Fibroblast of the aortic adventitia (primary cell): ENCODE results near the gene TSR2. TPM values are rescaled to one million over a fixed set of nuclear protein-coding genes. Genes with fewer than 3 reads are reported as not detected.

ENCODE experiments used
- DNase-seq: peaks from one replicate; pipeline ENCODE4 v3.0.0-alpha.2; 2010; ENCODE audit warnings: low read depth
- H3K4me3 ChIP-seq: 2 replicates; pipeline ENCODE4 v1.5.1; 2011; ENCODE audit warnings: low read depth, mild to moderate bottlenecking, control low read depth, low read length, moderate library complexity
- CTCF ChIP-seq: IDR thresholded peaks from 2 replicates; pipeline ENCODE4 v1.5.1; 2011; ENCODE audit warnings: mild to moderate bottlenecking, low read length, control low read depth, inconsistent platforms; ENCODE audit not compliant: insufficient read depth
- total RNA-seq: library from RNA; depleted of rRNA; stranded (reverse); fragments of >200 nt; gene quantifications from 2 replicates; pipeline ENCODE4 v1.2.3, GENCODE V29; 2012; ENCODE audit warnings: low replicate concordance

TSR2 gene
- total RNA-seq, 1 donor: 12.2 TPM

GRCh38 chrX:54435121-54435520 lies 5.1 kb upstream of the TSR2 start:
- DNase-seq: no peak
- TF ChIP-seq CTCF: no peak

GRCh38 chrX:54442790-54443189 lies 2.6 kb downstream of the TSR2 start:
- no peak for DNase-seq
- TF ChIP-seq CTCF: no peak
- H3K4me3 ChIP-seq: no peak overlapping the region

More at GRCh38 chrX:54435121-54435520, 5.1 kb upstream of the TSR2 start:
- H3K4me3 ChIP-seq: no peak overlapping the region

GRCh38 chrX:54444752-54445151 lies 4.5 kb downstream of the TSR2 start:
- no peak for TF ChIP-seq CTCF
- no peak for DNase-seq
- no peak overlapping the region for H3K4me3 ChIP-seq

- H3K4me3 ChIP-seq: no peak overlapping the region
- no peak for DNase-seq
- no peak for TF ChIP-seq CTCF
Observed at GRCh38 chrX:54446084-54446483, 5.9 kb downstream of the TSR2 start.

- peak; percentile 24 for TF ChIP-seq CTCF
- H3K4me3 ChIP-seq: no peak overlapping the region
- DNase-seq: peak; percentile 4
Observed at GRCh38 chrX:54447461-54447860, 7.3 kb downstream of the TSR2 start.

GRCh38 chrX:54449929-54450328 lies 9.7 kb downstream of the TSR2 start:
- no peak for DNase-seq
- H3K4me3 ChIP-seq: no peak overlapping the region
- TF ChIP-seq CTCF: no peak

GRCh38 chrX:54452920-54453319 lies 12.7 kb downstream of the TSR2 start:
- no peak for DNase-seq
- no peak overlapping the region for H3K4me3 ChIP-seq
- peak; percentile 19 for TF ChIP-seq CTCF
